GM18951 (cell line): ENCODE data around the gene LIMS2.

Source experiments
- POLR2A ChIP-seq: IDR thresholded peaks from 4 replicates; pipeline ENCODE4 v1.6.1; 2011; ENCODE audit warnings: mild to moderate bottlenecking; ENCODE audit not compliant: insufficient read length, insufficient read depth; ENCODE audit errors: extremely low read depth
- in situ Hi-C: fragments of 300-500 bp; cut with MboI; formaldehyde crosslinking; loops from one replicate; pipeline ENCODE4 v1.12.0; 2022; ENCODE audit warnings: low sequenced_read_pairs, mixed read lengths, inconsistent platforms; ENCODE audit not compliant: unreplicated experiment

LIMS2 gene

DNA sequence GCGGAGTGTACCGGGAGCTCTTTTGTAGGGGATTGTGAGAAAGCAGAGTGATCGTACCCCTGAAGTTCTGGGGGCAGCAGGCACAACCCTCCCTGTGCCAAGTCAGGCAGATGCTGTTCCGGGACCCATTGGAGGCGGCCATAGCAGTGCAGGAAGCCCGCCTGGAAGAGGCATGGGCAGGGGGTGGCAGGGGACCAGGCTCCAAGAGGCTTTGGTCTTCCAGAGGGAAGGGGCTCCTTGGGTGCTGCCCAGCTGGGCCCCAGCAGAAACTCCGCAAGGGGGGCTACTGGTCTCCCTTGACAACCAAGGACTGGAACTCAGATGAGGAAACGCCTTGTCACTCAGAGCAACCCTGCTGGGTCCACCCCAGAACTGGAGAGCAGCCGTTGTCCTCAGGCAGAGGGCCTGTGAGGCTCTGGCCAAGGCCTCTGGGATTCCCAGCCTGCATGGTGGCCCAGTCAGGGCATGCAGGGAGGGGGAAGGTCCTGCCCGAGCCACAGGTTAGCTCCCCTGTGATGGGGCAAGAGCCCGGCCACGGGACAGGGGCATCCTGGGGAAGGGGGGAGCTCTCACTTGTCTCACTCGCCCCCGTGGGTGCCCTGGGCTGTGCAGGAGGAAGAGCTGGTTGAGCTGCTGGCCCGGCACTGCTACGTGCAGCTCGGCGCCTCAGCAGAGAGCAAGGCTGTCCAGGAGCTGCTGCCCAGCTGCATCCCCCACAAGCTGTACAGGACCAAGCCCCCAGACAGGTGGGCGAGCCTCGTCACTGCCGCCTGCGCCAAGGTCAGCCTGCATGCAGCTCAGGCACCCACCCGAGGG is 50.4 kb downstream of the LIMS2 start:
- in situ Hi-C loops = no loop called here

DNA sequence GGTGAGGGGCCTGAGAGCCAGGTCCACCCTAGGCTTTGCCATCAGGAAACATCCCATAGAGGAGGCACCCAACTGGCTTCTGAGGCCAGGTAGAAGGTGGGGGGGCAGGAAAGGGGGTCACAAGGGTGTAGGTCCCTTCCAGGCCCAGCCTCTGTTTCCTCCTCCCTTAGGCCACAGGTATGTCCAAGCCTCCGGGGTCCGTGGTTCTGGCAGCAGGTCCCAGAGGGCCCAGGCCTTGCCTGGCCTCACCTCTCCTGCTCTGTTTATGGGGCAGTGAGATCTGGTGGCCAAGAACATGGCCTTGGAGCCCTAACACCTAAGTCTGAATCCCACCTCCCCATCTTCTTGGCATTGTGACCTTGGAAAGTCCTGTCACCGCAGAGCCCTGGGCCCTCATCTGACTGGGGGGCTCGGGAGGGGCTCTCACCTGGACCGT is 51.0 kb downstream of the LIMS2 start:
- in situ Hi-C loops = no loop called here
- no peak for TF ChIP-seq POLR2A

More for the DNA sequence above, 50.4 kb downstream of the LIMS2 start:
- TF ChIP-seq POLR2A = no peak

DNA sequence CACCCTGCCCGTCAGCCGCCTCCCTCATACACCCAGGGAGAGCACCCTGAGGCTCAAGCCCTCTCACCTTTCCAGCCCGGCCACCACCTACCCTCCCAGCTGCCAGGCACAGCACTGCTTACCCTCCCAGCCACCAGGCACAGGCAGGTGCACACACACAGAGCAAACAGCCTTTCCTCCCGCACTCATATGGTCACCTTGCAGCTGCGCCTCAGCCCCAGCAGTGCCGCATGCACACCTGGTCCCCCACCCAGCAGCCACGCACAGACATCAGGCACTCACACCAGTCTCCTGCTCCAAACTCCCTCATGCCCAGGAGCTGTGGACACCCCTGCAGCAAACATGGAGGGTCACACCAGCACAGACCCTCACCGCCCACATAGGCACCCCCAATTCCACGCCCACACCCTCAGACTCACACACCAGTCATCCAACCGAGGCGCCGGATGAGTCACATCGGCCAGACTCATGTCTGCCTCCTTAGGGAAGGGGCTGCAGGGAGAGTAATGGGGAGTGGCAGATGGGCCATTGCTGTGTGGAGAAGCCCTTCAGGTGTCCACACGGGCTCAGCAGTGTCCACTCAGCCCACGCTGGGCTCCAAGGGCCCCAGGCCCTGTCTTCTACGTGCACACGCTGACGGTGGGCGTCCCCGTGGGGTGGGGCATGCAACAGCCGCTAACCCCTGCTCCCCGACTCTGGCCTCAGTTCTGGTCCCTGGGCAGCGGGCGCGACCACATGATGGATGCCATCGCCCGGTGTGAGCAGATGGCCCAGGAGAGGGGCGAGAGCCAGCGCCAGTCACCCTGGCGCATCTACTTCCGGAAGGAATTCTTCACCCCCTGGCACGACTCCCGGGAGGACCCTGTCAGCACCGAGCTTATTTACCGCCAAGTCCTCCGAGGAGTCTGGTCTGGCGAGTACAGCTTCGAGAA is 51.7 kb downstream of the LIMS2 start:
- in situ Hi-C loops = no loop called here
- no peak for TF ChIP-seq POLR2A

DNA sequence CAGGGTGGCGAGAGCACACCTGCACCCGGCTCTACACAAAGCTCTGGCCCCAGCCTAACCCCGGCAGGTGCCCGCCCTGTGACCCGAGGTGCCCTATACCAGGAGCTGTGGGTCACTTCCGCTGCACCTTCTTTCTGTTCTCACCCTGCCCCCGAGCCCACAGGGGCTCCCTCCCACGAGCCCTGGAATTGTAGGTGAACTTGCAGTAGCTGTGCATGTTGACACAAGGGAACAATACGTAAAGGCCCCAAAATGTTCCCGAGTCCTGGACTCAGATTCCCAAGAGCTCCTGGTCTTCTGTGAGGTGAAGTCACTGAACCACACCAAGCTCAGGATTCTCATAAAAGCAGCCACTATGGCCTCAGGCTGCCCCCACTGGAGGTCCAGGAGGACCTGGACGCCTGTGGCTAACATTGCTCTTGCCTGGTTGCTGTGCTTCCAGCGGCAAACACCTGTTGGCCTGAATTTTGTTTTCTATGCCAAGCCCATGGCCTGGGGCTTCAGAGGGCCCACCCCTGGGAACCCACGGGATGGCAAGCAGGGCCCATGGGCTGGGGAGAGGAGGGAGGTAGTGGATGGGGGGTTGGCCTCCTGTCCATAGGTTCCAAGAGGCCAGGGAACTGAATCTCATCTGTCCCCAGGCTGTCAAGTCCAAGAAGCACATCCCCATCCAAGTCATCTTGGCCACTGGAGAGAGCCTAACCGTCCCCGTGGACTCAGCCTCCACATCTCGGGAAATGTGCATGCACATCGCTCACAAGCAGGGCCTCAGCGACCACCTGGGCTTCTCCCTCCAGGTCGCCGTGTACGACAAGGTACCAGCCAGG is 52.6 kb downstream of the LIMS2 start:
- TF ChIP-seq POLR2A = no peak
- in situ Hi-C loops = no loop called here

DNA sequence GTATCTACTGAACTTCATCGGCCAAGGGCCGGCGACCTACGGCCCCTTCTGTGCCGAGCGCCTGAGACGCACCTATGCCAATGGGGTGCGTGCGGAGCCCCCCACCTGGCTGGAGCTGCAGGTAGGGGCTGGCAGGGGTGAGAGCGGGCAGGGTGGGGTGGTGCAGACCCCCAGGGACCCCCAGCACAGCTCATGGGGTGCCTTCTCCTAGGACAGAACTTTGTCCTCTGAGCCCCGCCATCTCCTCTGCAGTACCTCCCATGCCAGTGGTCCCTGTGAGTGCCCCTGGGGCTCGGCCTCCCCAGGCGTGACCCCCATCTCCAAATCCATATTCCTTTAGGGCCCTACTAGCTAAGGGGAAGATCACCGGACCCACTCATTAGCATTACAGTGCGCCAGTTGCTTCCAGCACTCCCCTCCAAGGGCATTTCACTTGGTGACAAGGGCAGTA is 53.3 kb downstream of the LIMS2 start:
- TF ChIP-seq POLR2A = no peak
- in situ Hi-C loops = no loop called here

DNA sequence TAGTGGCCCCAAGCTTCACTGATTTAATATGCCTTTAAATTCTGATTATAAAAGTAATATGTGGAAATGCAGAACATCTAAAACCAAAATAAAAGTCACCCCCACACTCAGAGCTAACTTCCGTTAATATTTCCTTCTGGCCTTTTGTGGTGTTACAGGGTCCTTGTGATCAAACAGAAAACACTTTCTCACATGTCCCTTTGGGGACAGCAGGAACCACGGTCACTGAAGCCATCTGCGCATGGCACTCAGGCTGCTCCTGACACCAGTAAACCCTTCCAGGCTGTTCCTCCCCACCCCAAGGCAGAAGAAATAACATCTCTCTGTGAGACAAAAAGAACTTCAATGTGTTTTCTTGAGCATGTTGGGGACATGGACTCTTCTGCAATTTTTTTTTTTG is 54.5 kb downstream of the LIMS2 start:
- TF ChIP-seq POLR2A = no peak
- in situ Hi-C loops = no loop called here

DNA sequence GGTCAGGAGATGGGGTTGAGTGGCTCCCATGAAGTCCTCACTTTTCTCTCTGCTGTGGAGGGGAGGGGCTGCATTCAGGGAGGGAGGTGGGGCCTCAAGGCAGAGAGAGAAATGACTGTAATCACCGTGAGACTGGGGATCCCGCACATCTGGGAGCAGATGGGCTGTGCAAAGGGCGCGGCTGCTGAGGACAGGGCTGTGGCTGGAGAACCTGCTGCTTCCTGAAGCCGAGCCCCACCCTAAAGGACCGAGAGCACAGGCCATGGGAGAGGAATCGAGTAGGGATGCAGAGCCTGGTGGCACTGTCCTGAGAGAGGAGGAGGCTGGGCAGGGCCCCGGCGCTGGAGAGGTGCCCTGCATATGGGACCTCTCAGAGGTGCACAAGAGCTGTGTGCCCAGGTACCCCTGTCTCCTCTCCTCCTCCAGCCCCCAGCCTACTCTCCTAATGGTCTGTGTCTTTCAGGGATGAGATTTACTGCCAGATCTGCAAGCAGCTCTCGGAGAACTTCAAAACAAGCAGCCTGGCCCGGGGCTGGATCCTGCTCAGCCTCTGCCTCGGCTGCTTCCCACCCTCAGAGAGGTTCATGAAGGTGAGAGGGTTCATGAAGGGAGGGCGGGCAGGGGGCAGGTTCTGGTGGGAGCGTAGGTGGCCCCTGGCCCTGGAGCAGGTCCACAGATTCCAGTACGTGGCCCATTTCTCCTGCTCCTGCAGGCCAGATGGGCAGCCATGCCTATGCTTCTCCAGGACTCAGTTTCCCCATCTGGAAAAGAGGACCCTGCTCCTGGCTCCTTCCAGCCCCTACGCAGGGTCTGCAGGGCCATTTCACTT is 55.2 kb downstream of the LIMS2 start:
- in situ Hi-C loops = no loop called here
- TF ChIP-seq POLR2A = no peak

DNA sequence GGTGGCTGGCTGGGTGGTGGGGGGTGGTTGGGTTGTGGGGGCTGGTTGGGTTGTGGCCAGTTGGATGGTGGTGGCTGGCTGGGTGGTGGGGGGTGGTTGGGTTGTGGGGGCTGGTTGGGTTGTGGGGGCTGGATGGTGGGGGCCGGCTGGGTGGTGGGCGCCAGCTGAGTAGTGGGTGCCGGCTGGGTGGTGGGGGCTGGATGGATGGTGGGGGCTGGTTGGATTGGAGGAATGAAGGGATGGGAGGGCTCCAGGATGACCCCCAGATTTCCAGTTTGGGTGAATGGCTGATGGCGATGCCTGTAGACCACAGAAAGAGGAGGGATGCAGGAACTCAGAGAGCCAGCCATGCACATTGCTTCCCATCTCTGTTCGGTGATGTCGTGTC is 56.1 kb downstream of the LIMS2 start:
- TF ChIP-seq POLR2A = no peak
- in situ Hi-C loops = no loop called here

DNA sequence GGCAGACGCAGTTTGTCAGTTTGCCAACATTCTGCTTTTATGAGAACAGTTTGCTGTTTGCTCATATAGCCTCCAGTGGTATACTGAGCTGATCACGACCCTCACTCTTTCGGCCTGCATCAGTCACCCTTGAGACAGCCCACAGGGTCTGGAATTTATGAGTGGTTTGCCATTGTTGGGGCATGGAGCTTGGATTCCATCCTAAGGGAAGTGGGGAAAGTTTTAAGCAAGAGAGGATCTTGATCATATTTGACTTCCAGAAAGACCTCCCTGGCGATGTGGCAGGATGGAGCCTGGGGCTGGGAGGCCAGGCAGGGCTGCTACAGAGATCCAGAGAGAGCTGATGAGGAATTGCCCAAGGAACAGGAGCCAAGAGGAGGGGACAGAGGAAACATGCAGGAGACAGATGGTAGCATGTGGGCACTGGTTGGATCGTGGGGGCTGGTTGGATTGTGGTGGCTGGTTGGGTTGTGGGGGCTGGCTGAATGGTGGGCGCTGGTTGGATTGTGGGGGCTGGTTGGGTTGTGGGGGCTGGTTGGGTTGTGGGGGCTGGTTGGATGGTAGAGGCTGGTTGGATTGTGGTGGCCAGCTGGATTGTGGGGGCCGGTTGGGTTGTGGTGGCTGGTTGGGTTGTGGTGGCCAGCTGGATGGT is 56.7 kb downstream of the LIMS2 start:
- TF ChIP-seq POLR2A = no peak
- in situ Hi-C loops = no loop called here

DNA sequence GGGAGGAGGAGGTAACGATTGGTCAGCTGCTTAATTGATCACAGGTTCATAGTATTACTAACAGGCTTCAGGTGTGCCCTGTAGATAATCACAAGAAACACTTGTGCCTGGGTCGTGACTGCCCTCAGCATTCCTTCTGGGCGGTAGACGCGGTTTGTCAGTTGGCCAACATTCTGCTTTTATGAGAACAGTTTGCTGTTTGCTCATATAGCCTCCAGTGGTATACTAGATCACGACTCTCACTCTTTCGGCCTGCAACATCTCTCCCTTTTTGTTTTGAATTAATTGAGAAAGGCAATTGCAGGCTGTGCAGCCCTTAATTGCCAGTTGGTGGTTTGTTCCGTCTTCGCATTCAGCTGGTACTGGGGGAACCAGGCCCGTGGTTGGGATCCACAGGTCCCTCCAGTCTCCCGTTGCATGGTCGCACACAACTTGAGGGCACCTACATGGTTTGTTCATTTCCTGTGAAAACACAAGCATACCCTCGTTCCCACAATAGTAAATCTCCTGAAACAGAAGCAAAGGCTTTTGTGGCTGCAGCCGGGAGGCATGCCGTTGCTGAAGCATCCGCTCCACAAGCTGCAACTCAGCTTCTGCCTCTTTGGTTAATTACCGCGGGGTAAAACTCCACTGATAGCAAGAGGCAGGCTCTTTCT is 59.7 kb downstream of the LIMS2 start:
- in situ Hi-C loops = no loop called here
- TF ChIP-seq POLR2A = no peak

DNA sequence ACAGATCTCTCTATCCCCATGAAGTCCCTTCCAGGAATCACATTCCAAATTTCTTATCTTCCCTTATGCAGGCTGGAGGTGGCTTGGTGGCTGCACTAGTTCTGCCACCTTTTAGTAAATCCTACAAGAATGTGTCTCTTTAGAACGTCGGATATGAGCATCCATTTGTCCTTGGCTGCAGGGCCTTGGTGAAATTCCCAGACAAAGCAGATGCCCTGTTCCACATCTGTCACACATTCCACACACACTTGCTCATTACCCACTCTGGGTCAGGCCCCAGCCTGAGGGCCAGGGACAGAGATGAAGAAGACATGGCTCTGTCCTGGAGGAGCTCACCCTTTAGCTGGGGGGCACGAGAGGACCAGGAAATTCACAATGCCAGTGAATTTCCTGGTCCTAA is 60.6 kb downstream of the LIMS2 start:
- in situ Hi-C loops = no loop called here
- TF ChIP-seq POLR2A = no peak

DNA sequence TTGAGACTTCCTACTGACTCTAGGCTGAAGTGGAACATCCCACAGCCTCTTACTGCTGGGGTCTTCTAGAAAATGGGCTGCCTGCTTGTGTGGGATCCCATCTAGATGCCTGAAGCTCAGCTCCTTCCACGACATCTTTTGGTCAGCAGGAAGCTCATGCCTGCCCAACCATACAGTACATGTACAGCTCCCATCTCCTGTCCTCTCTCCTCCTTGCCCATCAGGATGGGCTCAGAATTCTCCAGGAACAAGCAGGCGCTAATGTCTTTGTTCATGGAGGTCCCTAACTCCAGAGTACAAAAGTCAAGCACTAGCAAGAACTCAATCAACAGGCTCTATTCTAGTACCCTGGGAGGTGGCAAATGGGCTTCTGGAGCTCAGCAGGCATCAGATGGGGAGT is 61.1 kb downstream of the LIMS2 start:
- in situ Hi-C loops = no loop called here
- TF ChIP-seq POLR2A = no peak
